HG02642 (cell line): ENCODE results near the gene SOBP.

ENCODE experiments used
- ATAC-seq: cut with Tn5 transposase; IDR thresholded peaks from one replicate; pipeline ENCODE4 v1.9.1; 2021; ENCODE audit warnings: mild to moderate bottlenecking; ENCODE audit not compliant: unreplicated experiment, poor library complexity

Gene SOBP

GRCh38 chr6:107632381-107633136 lies 142.6 kb downstream of the SOBP start:
- no peak for ATAC-seq

GRCh38 chr6:107633680-107634323 lies 143.9 kb downstream of the SOBP start:
- no peak for ATAC-seq

DNA sequence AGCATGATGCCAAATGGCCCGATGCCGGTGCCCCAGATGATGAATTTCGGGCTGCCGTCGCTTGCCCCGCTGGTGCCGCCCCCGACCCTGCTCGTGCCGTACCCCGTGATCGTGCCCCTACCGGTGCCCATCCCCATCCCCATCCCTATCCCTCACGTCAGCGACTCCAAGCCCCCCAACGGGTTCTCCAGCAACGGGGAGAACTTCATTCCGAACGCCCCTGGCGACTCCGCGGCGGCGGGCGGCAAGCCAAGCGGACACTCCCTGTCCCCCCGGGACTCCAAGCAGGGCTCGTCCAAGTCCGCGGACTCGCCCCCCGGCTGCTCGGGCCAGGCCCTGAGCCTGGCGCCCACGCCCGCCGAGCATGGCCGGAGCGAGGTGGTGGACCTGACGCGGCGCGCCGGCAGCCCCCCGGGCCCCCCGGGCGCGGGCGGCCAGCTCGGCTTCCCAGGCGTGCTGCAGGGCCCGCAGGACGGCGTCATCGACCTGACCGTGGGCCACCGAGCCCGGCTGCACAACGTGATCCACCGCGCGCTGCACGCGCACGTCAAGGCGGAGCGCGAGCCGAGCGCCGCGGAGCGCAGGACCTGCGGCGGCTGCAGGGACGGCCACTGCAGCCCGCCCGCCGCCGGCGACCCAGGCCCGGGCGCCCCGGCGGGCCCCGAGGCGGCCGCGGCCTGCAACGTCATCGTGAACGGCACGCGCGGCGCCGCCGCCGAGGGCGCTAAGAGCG lies 144.6 kb downstream of the SOBP start:
- ATAC-seq = no peak

DNA sequence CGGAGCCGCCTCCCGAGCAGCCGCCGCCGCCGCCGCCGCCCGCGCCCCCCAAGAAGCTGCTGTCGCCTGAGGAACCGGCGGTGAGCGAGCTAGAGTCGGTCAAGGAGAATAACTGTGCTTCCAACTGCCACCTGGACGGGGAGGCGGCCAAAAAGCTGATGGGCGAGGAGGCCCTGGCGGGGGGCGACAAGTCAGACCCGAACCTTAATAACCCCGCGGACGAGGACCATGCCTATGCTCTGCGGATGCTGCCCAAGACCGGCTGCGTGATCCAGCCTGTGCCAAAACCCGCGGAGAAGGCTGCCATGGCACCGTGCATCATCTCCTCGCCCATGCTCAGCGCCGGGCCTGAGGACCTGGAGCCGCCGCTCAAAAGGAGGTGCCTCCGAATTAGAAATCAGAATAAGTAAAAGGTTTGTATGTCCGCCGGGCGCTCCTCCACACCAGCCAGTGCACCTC lies 145.2 kb downstream of the SOBP start:
- ATAC-seq = no peak

DNA sequence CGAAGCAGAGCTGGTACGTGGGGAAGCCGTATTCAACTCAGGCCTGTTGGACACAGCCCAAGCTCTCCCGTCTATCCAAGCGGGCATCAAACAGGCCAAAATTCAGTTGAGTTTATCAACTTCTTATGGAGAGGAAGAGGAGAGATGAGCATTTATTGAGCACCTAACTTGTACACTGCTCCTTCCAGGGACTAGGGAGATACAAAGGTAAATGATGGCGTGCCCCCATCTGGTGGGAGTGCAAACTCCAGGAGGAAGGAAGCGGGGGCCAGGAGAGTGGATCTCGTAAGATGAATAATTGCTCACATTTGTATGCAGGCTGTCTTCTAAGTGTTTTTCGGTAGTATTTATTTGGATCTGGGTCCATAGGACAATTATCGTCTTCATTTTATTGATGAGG lies 146.6 kb downstream of the SOBP start:
- ATAC-seq = no peak

GRCh38 chr6:107637316-107638315 lies 147.7 kb downstream of the SOBP start:
- ATAC-seq = no peak

DNA sequence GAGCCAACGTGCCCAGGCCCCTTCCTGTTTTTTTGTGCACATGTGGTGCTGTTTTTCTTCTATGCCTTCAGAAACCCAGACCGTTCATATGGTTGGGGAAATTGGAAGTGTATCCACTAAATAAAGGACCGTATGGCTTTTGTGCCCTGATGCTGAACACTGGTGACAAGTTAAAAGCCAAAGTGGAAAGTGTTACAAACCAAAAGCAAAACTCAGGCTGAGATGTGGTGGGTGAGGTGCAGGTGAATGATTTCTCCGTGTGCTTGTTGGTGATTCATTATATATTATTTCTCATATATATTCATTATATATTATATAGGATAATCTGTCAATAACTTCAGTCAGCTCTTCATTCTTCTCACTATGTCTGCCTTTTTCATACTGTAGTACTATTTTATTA lies 148.6 kb downstream of the SOBP start:
- ATAC-seq = no peak

- no peak for ATAC-seq
Observed at GRCh38 chr6:107639511-107639910, 149.6 kb downstream of the SOBP start.

- ATAC-seq = no peak
Observed at GRCh38 chr6:107641071-107641470, 151.2 kb downstream of the SOBP start.

DNA sequence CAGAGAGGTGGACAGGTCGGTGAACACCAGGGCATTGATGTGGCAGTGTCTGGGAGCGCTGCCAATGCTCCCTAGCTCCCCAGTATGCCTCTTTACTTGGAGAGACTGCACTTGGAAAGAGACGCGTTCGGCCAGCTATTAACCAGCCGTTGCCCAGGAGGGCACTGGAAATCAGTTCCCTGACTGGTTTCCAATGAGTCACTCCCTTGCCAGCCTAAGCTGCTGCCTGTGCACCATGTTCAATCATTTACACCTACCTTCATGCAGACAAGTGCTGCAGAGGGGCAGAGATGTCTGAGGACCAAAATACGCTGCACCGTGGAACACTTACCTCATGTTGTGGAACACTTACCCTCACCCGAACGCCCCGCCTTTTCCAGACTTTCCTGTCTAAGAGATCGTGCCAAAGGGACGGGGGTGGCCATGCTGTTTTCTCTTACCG lies 151.6 kb downstream of the SOBP start:
- ATAC-seq = no peak

DNA sequence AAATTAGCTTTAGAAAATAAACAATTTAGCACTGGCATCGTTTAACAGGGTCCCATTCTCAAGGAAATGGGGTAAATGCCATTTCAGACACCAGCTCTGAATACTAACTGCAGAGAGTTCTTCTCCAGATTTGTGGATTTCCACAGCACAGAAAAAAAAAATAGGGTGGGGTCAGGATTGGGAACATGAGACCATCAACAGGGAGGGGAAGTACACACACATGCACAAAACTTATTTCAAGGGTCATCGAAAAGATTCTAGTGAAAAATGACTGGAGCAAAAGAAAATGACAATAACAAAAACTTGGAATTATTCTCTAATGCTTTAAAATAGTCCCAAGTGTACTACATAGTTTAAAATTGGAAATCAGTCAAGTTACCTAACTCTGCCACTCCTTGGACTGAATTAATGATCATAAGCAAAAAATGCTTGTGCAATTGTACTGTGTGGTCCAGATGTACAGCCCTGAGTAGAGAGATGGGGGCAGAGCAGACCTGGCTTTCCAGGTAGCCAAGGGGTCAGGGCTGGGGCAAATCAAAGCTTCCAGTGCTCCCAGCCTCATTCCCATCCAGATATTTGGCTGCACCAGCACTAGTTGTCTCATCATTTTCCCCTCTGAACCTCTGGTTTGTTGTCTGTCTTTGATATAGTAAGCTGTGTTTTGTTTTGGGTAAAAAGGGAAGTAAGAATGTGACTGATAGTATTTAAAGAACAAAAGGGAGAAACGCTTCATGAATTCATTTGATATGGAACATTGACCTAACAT lies 152.4 kb downstream of the SOBP start:
- no peak for ATAC-seq

- ATAC-seq = no peak
Observed at GRCh38 chr6:107642861-107643328, 153.0 kb downstream of the SOBP start.

GRCh38 chr6:107644513-107644912 lies 154.6 kb downstream of the SOBP start:
- no peak for ATAC-seq

DNA sequence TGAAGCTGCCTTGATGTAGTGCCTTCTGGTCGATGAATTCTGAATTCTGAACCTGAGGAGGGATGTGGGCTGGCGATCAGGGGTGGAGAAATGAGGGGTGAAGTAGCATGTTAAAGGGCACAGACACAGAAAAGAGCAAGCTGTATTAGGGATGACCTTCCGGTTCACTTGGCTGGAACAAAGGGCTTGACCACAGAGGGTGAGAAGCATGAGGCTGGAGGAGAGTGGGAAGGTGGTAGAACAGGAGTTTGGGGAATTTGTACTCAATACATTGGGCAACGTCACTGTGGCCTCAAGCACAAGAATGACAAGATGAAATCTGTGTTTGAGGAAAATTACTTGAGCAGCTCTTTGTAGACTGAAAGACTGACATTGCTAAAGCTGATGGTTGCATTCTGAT lies 155.8 kb downstream of the SOBP start:
- no peak for ATAC-seq

DNA sequence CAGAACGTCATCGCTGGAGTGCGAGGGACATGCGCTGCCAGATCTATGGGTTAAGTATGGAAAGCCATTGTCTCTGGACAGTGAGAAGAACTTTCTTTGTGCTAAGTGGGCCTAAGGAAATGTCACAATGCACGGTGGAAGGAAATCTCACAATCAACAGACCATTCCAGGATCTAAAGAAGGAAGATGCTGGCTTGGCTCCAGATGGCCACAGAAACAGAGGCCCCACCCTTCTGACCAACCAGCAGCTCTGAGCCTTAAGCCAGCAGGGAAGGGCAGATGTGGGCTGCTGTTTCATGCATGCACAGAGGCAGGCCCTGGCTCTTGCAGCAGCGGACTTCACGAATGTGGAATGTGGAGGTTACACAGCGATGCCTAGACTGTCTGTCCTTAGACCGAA lies 156.3 kb downstream of the SOBP start:
- no peak for ATAC-seq

GRCh38 chr6:107646776-107647438 lies 157.0 kb downstream of the SOBP start:
- no peak for ATAC-seq

DNA sequence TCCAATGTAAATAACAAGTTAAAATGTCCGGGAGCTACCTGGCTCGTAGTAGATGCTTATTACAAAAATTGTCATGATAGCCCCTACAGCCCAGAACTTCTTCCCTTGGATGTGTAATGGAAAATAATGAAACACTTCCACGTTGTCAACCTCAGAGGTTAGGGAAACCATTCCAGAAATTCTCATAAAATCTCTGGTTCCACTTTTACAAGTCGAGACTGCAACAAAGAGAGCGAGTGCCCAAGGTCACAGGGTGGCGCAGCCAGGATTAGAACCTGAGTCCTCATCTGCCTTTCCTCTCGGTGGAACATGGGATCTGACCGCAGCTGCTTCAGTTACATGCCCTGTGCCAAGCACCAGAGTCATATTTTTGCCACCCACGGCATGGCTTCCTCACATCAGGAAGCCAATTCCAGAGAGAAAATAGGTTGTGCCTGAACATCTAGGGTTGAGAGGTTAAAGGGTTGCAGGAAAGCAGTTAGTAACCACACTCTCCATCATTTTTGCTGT lies 157.6 kb downstream of the SOBP start:
- ATAC-seq = no peak

DNA sequence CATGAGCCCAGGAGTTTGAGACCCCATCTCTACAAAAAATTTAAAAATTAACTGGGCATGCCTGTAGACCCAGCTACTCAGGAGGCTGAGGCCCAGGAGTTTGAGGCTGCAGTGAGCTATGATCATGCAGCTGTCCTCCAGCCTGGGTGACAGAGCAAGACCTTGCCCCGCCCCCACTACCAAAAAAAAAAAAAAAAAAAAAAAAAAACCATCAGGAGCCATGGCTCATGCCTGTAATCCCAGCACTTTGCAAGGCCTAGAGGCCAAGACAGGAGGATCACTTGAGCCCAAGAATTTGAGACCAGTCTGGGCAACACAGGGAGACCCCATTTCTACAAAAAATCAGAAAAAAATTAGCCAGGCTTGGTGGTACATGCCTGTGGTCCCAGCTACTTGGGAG lies 159.1 kb downstream of the SOBP start:
- ATAC-seq = no peak
